ENCODE measurements around the gene TBC1D9B. TPM values are rescaled to one million over a fixed set of nuclear protein-coding genes. Genes with fewer than 3 reads are reported as not detected.

The TBC1D9B gene
- total RNA-seq, 3 donors from 2014 or later: 82.7 to 91.8 (median 88.6) TPM

- Mint-ChIP-seq H3K9me3 (no peaks in the 10 kb centered on the region), H3K27me3 (ENCODE audit: low read depth) (no peaks in the 10 kb centered on the region), H3K4me3 (peak overlapping the region; percentile 92), H3K4me1 (ENCODE audit: low read depth) (peaks cover 52% of the 10 kb centered on the region), H3K36me3 (ENCODE audit: insufficient read depth) (peaks cover 25% of the 10 kb centered on the region)
- no peak for DNase-seq
- ATAC-seq: no peak
These were observed 85.2 kb downstream of the TBC1D9B start for GRCh38 chr5:179822444-179822990.

GRCh38 chr5:179822059-179822432, 85.7 kb downstream of the TBC1D9B start:
- DNase-seq (no peak), ATAC-seq (no peak)
- Mint-ChIP-seq H3K36me3 (ENCODE audit: insufficient read depth) (peaks cover 22% of the 10 kb centered on the region), H3K9me3 (no peaks in the 10 kb centered on the region), H3K27me3 (ENCODE audit: low read depth) (no peaks in the 10 kb centered on the region), H3K4me1 (ENCODE audit: low read depth) (peaks cover 52% of the 10 kb centered on the region), H3K4me3 (peak overlapping the region; percentile 92)

GRCh38 chr5:179821298-179822058, 86.2 kb downstream of the TBC1D9B start:
- no peaks in the 10 kb centered on the region for H3K9me3 Mint-ChIP-seq
- H3K36me3 Mint-ChIP-seq (ENCODE audit: insufficient read depth): peaks cover 19% of the 10 kb centered on the region
- no peaks in the 10 kb centered on the region for H3K27me3 Mint-ChIP-seq (ENCODE audit: low read depth)
- H3K4me1 Mint-ChIP-seq (ENCODE audit: low read depth): peaks cover 49% of the 10 kb centered on the region
- H3K4me3 Mint-ChIP-seq: peak overlapping the region; percentile 92
- ATAC-seq (peak; percentile 71 to 76), DNase-seq (peak; percentile 74)

GRCh38 chr5:179820483-179821297, 87.0 kb downstream of the TBC1D9B start, which contains the start of gene SQSTM1:
Gene SQSTM1 (plus strand): TSS chr5:179820905. CDS start chr5:179820937, 32 bp downstream.
- peak within 1 kb of the TSS; percentile 92 for H3K4me3 Mint-ChIP-seq
- DNase-seq (peak; percentile 81), ATAC-seq (peak; percentile 64 to 69)
- H3K27me3 Mint-ChIP-seq (ENCODE audit: low read depth): peaks cover 1% of the 10 kb centered on the region
- no peaks in the 10 kb centered on the region for H3K9me3 Mint-ChIP-seq
- H3K36me3 Mint-ChIP-seq (ENCODE audit: insufficient read depth): peaks cover 16% of the 10 kb centered on the region
- H3K4me1 Mint-ChIP-seq (ENCODE audit: low read depth): peaks cover 50% of the 10 kb centered on the region

GRCh38 chr5:179820127-179820482, 87.6 kb downstream of the TBC1D9B start:
- Mint-ChIP-seq H3K36me3 (ENCODE audit: insufficient read depth) (peaks cover 11% of the 10 kb centered on the region), H3K27me3 (ENCODE audit: low read depth) (peaks cover 3% of the 10 kb centered on the region), H3K4me3 (peak overlapping the region; percentile 74), H3K4me1 (ENCODE audit: low read depth) (peaks cover 52% of the 10 kb centered on the region), H3K9me3 (no peaks in the 10 kb centered on the region)
- ATAC-seq (no peak), DNase-seq (no peak)

- Mint-ChIP-seq H3K4me1 (ENCODE audit: low read depth) (peaks cover 49% of the 10 kb centered on the region), H3K27me3 (ENCODE audit: low read depth) (peaks cover 3% of the 10 kb centered on the region), H3K36me3 (ENCODE audit: insufficient read depth) (peaks cover 5% of the 10 kb centered on the region), H3K9me3 (no peaks in the 10 kb centered on the region), H3K4me3 (peak overlapping the region; percentile 74)
- DNase-seq (no peak), ATAC-seq (peak in 1 of 2 donors; percentile 6)
These were observed 88.2 kb downstream of the TBC1D9B start for GRCh38 chr5:179819296-179820126.

GRCh38 chr5:179818746-179819295, 88.9 kb downstream of the TBC1D9B start:
- H3K9me3 Mint-ChIP-seq: no peaks in the 10 kb centered on the region
- peaks cover 3% of the 10 kb centered on the region for H3K27me3 Mint-ChIP-seq (ENCODE audit: low read depth)
- peaks cover 46% of the 10 kb centered on the region for H3K4me1 Mint-ChIP-seq (ENCODE audit: low read depth)
- peak overlapping the region; percentile 69 for H3K4me3 Mint-ChIP-seq
- peak; percentile 77 for DNase-seq
- H3K36me3 Mint-ChIP-seq (ENCODE audit: insufficient read depth): peaks cover 2% of the 10 kb centered on the region
- peak; percentile 42 to 49 for ATAC-seq

GRCh38 chr5:179817890-179818745, 89.6 kb downstream of the TBC1D9B start:
- no peak for ATAC-seq
- Mint-ChIP-seq H3K4me1 (ENCODE audit: low read depth) (peaks cover 42% of the 10 kb centered on the region), H3K9me3 (no peaks in the 10 kb centered on the region), H3K27me3 (ENCODE audit: low read depth) (peaks cover 3% of the 10 kb centered on the region), H3K4me3 (peak overlapping the region; percentile 69), H3K36me3 (ENCODE audit: insufficient read depth) (peaks cover 2% of the 10 kb centered on the region)
- no peak for DNase-seq

GRCh38 chr5:179817470-179817840, 90.2 kb downstream of the TBC1D9B start:
- H3K4me3 Mint-ChIP-seq: peak overlapping the region; percentile 8

GRCh38 chr5:179816796-179817469, 90.8 kb downstream of the TBC1D9B start:
- Mint-ChIP-seq H3K4me1 (ENCODE audit: low read depth) (peaks cover 30% of the 10 kb centered on the region), H3K4me3 (peak overlapping the region; percentile 8), H3K27me3 (ENCODE audit: low read depth) (peaks cover 3% of the 10 kb centered on the region), H3K36me3 (ENCODE audit: insufficient read depth) (peaks cover 4% of the 10 kb centered on the region), H3K9me3 (no peaks in the 10 kb centered on the region)
- DNase-seq: no peak
- no peak for ATAC-seq

More at GRCh38 chr5:179817470-179817840, 90.2 kb downstream of the TBC1D9B start:
- no peak for ATAC-seq
- no peaks in the 10 kb centered on the region for H3K9me3 Mint-ChIP-seq
- peaks cover 6% of the 10 kb centered on the region for H3K36me3 Mint-ChIP-seq (ENCODE audit: insufficient read depth)
- DNase-seq: no peak
- peaks cover 35% of the 10 kb centered on the region for H3K4me1 Mint-ChIP-seq (ENCODE audit: low read depth)
- H3K27me3 Mint-ChIP-seq (ENCODE audit: low read depth): peaks cover 3% of the 10 kb centered on the region

- Mint-ChIP-seq H3K4me3 (no peak overlapping the region), H3K27me3 (ENCODE audit: low read depth) (peaks cover 3% of the 10 kb centered on the region), H3K36me3 (ENCODE audit: insufficient read depth) (peaks cover 4% of the 10 kb centered on the region)
These were observed 91.3 kb downstream of the TBC1D9B start for GRCh38 chr5:179816401-179816795.

GRCh38 chr5:179815491-179816249, 92.0 kb downstream of the TBC1D9B start:
- no peak for ATAC-seq
- Mint-ChIP-seq H3K36me3 (ENCODE audit: insufficient read depth) (peaks cover 4% of the 10 kb centered on the region), H3K4me3 (peak overlapping the region; percentile 38), H3K4me1 (ENCODE audit: low read depth) (peaks cover 26% of the 10 kb centered on the region), H3K9me3 (no peaks in the 10 kb centered on the region), H3K27me3 (ENCODE audit: low read depth) (peaks cover 3% of the 10 kb centered on the region)
- DNase-seq: no peak

More at GRCh38 chr5:179816401-179816795, 91.3 kb downstream of the TBC1D9B start:
- H3K9me3 Mint-ChIP-seq: no peaks in the 10 kb centered on the region
- ATAC-seq: no peak
- no peak for DNase-seq
- H3K4me1 Mint-ChIP-seq (ENCODE audit: low read depth): peaks cover 26% of the 10 kb centered on the region

Measured in activated T-cell treated with anti-CD3 and anti-CD28 coated beads, Interleukin-2, amount 50 U/mL, for 4 hours (primary cell).